HepG2 (cell line): ENCODE results near the gene RPS6KL1. TPM values are rescaled to one million over a fixed set of nuclear protein-coding genes. Genes with fewer than 3 reads are reported as not detected.

Experiments
- ATAC-seq: fragments of 200-7000 bp; cut with Tn5 transposase; 3 replicates; pipeline ENCODE4 v1.9.1; 2020; ENCODE audit warnings: mild to moderate bottlenecking, moderate library complexity
- BruUV-seq: library from RNA; stranded (reverse); fragments of 400-500 nt; replicated peaks from 2 replicates; lab custom pipeline; 2021; lab: Mats Ljungman, UMichigan
- CTCF ChIA-PET: fragments of 300-600 bp; formaldehyde crosslinking; extraction: SDS; loops from one replicate; lab custom pipeline; 2021; ENCODE audit warnings: low total read pairs, inconsistent platforms, low intra/inter-chr PET ratio; lab: Yijun Ruan, JAX
- POLR2A ChIA-PET: fragments of 350-600 bp; sonication (Branson Sonifier 250); formaldehyde crosslinking; loops from one replicate; lab custom pipeline; 2020; ENCODE audit warnings: antibody characterized with exemption, inconsistent platforms; lab: Yijun Ruan, JAX
- DNase-seq: peaks from one replicate; pipeline ENCODE4 v3.0.0-alpha.2; 2015; ENCODE audit warnings: low spot score
- FAIRE-seq: peaks from 3 replicates; lab custom pipeline; 2011; peaks lifted over from hg19 to GRCh38; lab: Jason Lieb, UNC
- H2AFZ ChIP-seq: one replicate; pipeline ENCODE4 v1.6.1; 2011; ENCODE audit warnings: low read length, inconsistent platforms
- H3K27ac ChIP-seq: fragments of 300-600 bp; 3 replicates; pipeline ENCODE4 v1.8.0; 2011; ENCODE audit warnings: mixed run types, mild to moderate bottlenecking, mixed read lengths, low read length, inconsistent platforms; ENCODE audit not compliant: insufficient read depth; ENCODE audit errors: extremely low read length
- H3K27me3 ChIP-seq, 2 experiments: fragments of 200-600 bp in 1 of 2; 2 replicates in 1 of 2; 3 replicates in 1 of 2; pipeline versions ENCODE4 v1.6.0 to v1.8.0; 2011; ENCODE audit warnings: low read length in 2 of 2, mild to moderate bottlenecking in 2 of 2, moderate library complexity in 2 of 2, inconsistent platforms in 1 of 2; ENCODE audit not compliant: insufficient read depth in 2 of 2, control insufficient read depth in 1 of 2
- H3K36me3 ChIP-seq, 2 experiments: fragments of 200-600 bp in 1 of 2; replicated peaks in 1 of 2; 2 replicates in 1 of 2; 3 replicates in 1 of 2; pipeline versions ENCODE4 v1.5.1 to v1.8.0; 2011; ENCODE audit warnings: low read length in 2 of 2, inconsistent platforms in 1 of 2; ENCODE audit not compliant: insufficient read depth in 2 of 2, control insufficient read depth in 1 of 2
- H3K4me1 ChIP-seq: 2 replicates; pipeline ENCODE4 v1.5.1; 2012; ENCODE audit warnings: low read length, inconsistent platforms; ENCODE audit not compliant: insufficient read depth
- H3K4me2 ChIP-seq: 2 replicates; pipeline ENCODE4 v1.6.0; 2011; ENCODE audit warnings: low read depth, low read length, inconsistent platforms
- H3K4me3 ChIP-seq, 3 experiments: fragments of 200-600 bp in 1 of 3; sonication (generic), shearing (Covaris generic) in 1 of 3; replicated peaks in 1 of 3; 2 replicates each; pipeline ENCODE4 v1.5.1; 2011 to 2016; ENCODE audit warnings: low read length in 3 of 3, inconsistent platforms in 2 of 3, low read depth in 2 of 3, mild to moderate bottlenecking in 2 of 3, control low read depth in 1 of 3, mixed read lengths in 1 of 3; ENCODE audit not compliant: insufficient read depth in 1 of 3
- H3K79me2 ChIP-seq: one replicate; pipeline ENCODE4 v1.6.1; 2011; ENCODE audit warnings: low read length, inconsistent platforms; ENCODE audit not compliant: insufficient read depth
- H3K9ac ChIP-seq: 2 replicates; pipeline ENCODE4 v1.6.0; 2011; ENCODE audit warnings: mild to moderate bottlenecking, low read depth, low read length, inconsistent platforms; ENCODE audit not compliant: insufficient read depth
- H3K9me3 ChIP-seq: 2 replicates; pipeline ENCODE4 v1.5.1; 2012; ENCODE audit warnings: mild to moderate bottlenecking, low read length
- H4K20me1 ChIP-seq: 2 replicates; pipeline ENCODE4 v1.6.0; 2011; ENCODE audit warnings: inconsistent platforms, mild to moderate bottlenecking, low read length, moderate library complexity; ENCODE audit not compliant: insufficient read depth
- AGO1 ChIP-seq: fragments of 200-400 bp; formaldehyde crosslinking; IDR thresholded peaks from 2 replicates; pipeline ENCODE4 v1.6.1; 2017; ENCODE audit warnings: mild to moderate bottlenecking, low read depth, low read length, moderate library complexity; ENCODE audit not compliant: poor library complexity, severe bottlenecking
- AGO2 ChIP-seq: fragments of 200-400 bp; formaldehyde crosslinking; optimal IDR thresholded peaks from 2 replicates; pipeline ENCODE3; 2017; ENCODE audit warnings: mild to moderate bottlenecking, low read depth, low read length, moderate library complexity
- CHD2 ChIP-seq: IDR thresholded peaks from 2 replicates; pipeline ENCODE4 v1.6.1; 2011; ENCODE audit warnings: low read depth, low read length, improper control_type of control experiment
- ESRRA ChIP-seq: sonication (generic); formaldehyde crosslinking; IDR thresholded peaks from 2 replicates; pipeline ENCODE4 v1.5.1; 2020; ENCODE audit warnings: mild to moderate bottlenecking, low read depth, missing genetic modification reagents
- HNRNPL ChIP-seq: fragments of 200-400 bp; formaldehyde crosslinking; IDR thresholded peaks from 2 replicates; pipeline ENCODE4 v1.6.1; 2017; ENCODE audit warnings: mild to moderate bottlenecking, low read depth, low read length
- SAFB2 ChIP-seq: sonication (generic); formaldehyde crosslinking; IDR thresholded peaks from 2 replicates; pipeline ENCODE4 v1.5.1; 2020; ENCODE audit warnings: missing genetic modification reagents, low read depth, mild to moderate bottlenecking, borderline replicate concordance
- ZFY ChIP-seq: sonication (generic); formaldehyde crosslinking; IDR thresholded peaks from 2 replicates; pipeline ENCODE4 v1.4.0; 2020; ENCODE audit warnings: missing genetic modification reagents
- ZNF317 ChIP-seq: sonication (generic); formaldehyde crosslinking; IDR thresholded peaks from 2 replicates; pipeline ENCODE4 v1.5.0; 2020; ENCODE audit warnings: mild to moderate bottlenecking, missing genetic modification reagents
- ZNF557 ChIP-seq: sonication (generic); formaldehyde crosslinking; IDR thresholded peaks from 2 replicates; pipeline ENCODE4 v1.4.0; 2020; ENCODE audit warnings: missing genetic modification reagents
- ZNF567 ChIP-seq: sonication (generic); formaldehyde crosslinking; IDR thresholded peaks from 2 replicates; pipeline ENCODE4 v1.8.1; 2023; ENCODE audit warnings: mild to moderate bottlenecking, missing genetic modification reagents, borderline replicate concordance
- ZNF614 ChIP-seq: IDR thresholded peaks from 2 replicates; pipeline ENCODE4 v1.6.1; 2018; ENCODE audit warnings: missing biosample characterization, missing genetic modification reagents, inconsistent platforms, borderline replicate concordance
- ZNF788 ChIP-seq: sonication (generic); formaldehyde crosslinking; IDR thresholded peaks from 2 replicates; pipeline ENCODE4 v1.5.0; 2020; ENCODE audit warnings: mild to moderate bottlenecking, missing genetic modification reagents, borderline replicate concordance
- ZSCAN29 ChIP-seq: sonication (generic); formaldehyde crosslinking; conservative IDR thresholded peaks from 2 replicates; pipeline ENCODE4 v1.4.0; 2020; ENCODE audit warnings: mild to moderate bottlenecking, missing genetic modification reagents
- WGBS: methylation state at CpG from one replicate; pipeline ENCODE4 v1.1.6; 2017; ENCODE audit warnings: low lambda C conversion rate; 5-methylcytosine and 5-hydroxymethylcytosine counted together
- in situ Hi-C: cut with HindIII; loops from 2 replicates; pipeline ENCODE4 v1.10.0; 2017; ENCODE audit warnings: low pct_unique_long_range_greater_than_20kb; ENCODE audit not compliant: extremely low pct_ligation_motif_present
- intact Hi-C: fragments of 100-400 bp; cut with micrococcal nuclease; formaldehyde crosslinking; loops from one replicate; pipeline ENCODE4 v1.10.0; 2022; ENCODE audit not compliant: unreplicated experiment
- polyA plus RNA-seq, 8 experiments: library from polyadenylated mRNA; depleted of rRNA in 3 of 8; stranded (reverse) in 7 of 8; unstranded in 1 of 8; fragments of >200 nt; fragmentation: Illumina TruSeq in 4 of 8; extraction: Trizol in 4 of 8; gene quantifications; 2 replicates each; pipeline versions ENCODE4 v1.2.1 to v1.2.3, GENCODE V29; 2011 to 2016; ENCODE audit warnings: low read depth in 4 of 8, missing spikeins in 1 of 8, mixed read lengths in 1 of 8; ENCODE audit not compliant: insufficient read depth in 1 of 8
- total RNA-seq, 5 experiments: library from RNA; depleted of rRNA; stranded (reverse); fragments of >200 nt; fragmentation: Illumina TruSeq; extraction: Trizol; gene quantifications; 2 replicates each; pipeline ENCODE4 v1.2.3, GENCODE V29; 2016; ENCODE audit warnings: low read depth in 1 of 5
- TF ChIP-seq, protein P1 (sequence below): sonication (generic); formaldehyde crosslinking; IDR thresholded peaks from one replicate; pipeline ENCODE4 v1.5.1; 2020; ENCODE audit warnings: mild to moderate bottlenecking, missing genetic modification reagents; ENCODE audit errors: not compliant biosample characterization
- TF ChIP-seq, protein P2 (sequence below): sonication (generic); formaldehyde crosslinking; IDR thresholded peaks from 2 replicates; pipeline ENCODE4 v1.8.0; 2022; ENCODE audit warnings: mild to moderate bottlenecking, missing genetic modification reagents, borderline replicate concordance

RPS6KL1 gene
- total and polyA plus RNA-seq, 2 of the 13 experiments (the other 11 are each of a cell fraction or from before 2014, with no cell fraction given): 6.5 to 11.5 TPM

DNA sequence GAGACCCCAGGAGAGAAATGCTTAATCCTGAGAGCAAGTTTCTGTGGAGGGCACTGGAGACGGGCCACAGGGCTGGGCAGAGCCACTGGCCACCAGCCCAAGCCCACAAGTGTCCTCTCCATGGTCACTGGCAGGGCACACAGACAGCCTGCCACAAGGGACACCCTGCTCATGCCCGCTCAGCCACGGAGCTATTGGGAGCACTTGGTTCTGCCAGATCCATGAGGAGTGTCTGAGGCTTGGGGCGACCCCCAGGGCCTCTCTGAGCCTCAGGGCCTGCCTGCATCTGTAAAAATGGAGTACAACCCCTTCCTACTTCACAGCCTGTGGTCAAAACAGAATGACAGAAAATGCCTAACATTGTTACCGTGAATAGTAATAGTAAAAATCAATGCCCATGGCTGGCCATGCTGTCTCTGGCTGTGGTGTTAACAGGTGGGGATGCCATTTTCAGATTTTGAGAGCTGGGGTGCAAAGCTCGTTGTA is 29.2 kb upstream of the RPS6KL1 start:
- H3K36me3 ChIP-seq: peaks cover 5 to 17% of the 10 kb centered on the region in 2 experiments; a peak in 4 of 5 replicates
- peak overlapping the region; percentile 42 to 70 (median 53); a peak in 5 of 6 replicates for H3K4me3 ChIP-seq
- FAIRE-seq (no peak), ATAC-seq (no peak), DNase-seq (no peak)
- in situ Hi-C loops: loop anchor here (5.0 kb wide), 1 partner anchor 50 kb away; the partner anchor contains the start of gene EIF2B2
- H3K9ac ChIP-seq: peak overlapping the region; percentile 78
- H3K4me2 ChIP-seq: peak overlapping the region; percentile 92
- no peaks in the 10 kb centered on the region for H3K27me3 ChIP-seq
- ChIA-PET POLR2A (interaction anchor here (0.8 to 2.6 kb wide), 17 partner anchors 8 to 118 kb away, joined by 3 to 16 read pairs (median 4); partner anchors contain the start of genes ACYP1, DLST, EIF2B2 and RPS6KL1), CTCF (no interaction called here)
- H2AFZ ChIP-seq: no peak overlapping the region
- peaks cover 15% of the 10 kb centered on the region for H3K79me2 ChIP-seq
- peaks cover 61% of the 10 kb centered on the region for H3K4me1 ChIP-seq
- intact Hi-C loops: no loop called here
- WGBS: 84% methylated on average over 3 of the region's 6 CpGs
- BruUV-seq: no TSS peak
- H3K27ac ChIP-seq: peak overlapping the region; percentile 97
- no peaks in the 10 kb centered on the region for H4K20me1 ChIP-seq
- no peaks in the 10 kb centered on the region for H3K9me3 ChIP-seq
- TF ChIP-seq HNRNPL (peak; percentile 9; the same call in 1 of the 2 replicates), ZSCAN29 (CRISPR knock-in tag) (no peak), ZNF557 (CRISPR knock-in tag) (no peak), ZNF317 (CRISPR knock-in tag) (peak; percentile 49; the same call in 1 of the 2 replicates), SAFB2 (CRISPR knock-in tag) (no peak), AGO2 (peak; percentile 3), ESRRA (CRISPR knock-in tag) (no peak), ZFY (CRISPR knock-in tag) (peak; percentile 21; the same call in 1 of the 2 replicates), ZNF567 (CRISPR knock-in tag) (0 out of 2 replicates have a peak, but pooled peaks have one; percentile 24), AGO1 (peak; percentile 19), ZNF788 (0 out of 2 replicates have a peak, but pooled peaks have one; percentile 9), CHD2 (no peak), ZNF614 (CRISPR knock-in tag) (no peak)
- TF ChIP-seq, protein P1, sequence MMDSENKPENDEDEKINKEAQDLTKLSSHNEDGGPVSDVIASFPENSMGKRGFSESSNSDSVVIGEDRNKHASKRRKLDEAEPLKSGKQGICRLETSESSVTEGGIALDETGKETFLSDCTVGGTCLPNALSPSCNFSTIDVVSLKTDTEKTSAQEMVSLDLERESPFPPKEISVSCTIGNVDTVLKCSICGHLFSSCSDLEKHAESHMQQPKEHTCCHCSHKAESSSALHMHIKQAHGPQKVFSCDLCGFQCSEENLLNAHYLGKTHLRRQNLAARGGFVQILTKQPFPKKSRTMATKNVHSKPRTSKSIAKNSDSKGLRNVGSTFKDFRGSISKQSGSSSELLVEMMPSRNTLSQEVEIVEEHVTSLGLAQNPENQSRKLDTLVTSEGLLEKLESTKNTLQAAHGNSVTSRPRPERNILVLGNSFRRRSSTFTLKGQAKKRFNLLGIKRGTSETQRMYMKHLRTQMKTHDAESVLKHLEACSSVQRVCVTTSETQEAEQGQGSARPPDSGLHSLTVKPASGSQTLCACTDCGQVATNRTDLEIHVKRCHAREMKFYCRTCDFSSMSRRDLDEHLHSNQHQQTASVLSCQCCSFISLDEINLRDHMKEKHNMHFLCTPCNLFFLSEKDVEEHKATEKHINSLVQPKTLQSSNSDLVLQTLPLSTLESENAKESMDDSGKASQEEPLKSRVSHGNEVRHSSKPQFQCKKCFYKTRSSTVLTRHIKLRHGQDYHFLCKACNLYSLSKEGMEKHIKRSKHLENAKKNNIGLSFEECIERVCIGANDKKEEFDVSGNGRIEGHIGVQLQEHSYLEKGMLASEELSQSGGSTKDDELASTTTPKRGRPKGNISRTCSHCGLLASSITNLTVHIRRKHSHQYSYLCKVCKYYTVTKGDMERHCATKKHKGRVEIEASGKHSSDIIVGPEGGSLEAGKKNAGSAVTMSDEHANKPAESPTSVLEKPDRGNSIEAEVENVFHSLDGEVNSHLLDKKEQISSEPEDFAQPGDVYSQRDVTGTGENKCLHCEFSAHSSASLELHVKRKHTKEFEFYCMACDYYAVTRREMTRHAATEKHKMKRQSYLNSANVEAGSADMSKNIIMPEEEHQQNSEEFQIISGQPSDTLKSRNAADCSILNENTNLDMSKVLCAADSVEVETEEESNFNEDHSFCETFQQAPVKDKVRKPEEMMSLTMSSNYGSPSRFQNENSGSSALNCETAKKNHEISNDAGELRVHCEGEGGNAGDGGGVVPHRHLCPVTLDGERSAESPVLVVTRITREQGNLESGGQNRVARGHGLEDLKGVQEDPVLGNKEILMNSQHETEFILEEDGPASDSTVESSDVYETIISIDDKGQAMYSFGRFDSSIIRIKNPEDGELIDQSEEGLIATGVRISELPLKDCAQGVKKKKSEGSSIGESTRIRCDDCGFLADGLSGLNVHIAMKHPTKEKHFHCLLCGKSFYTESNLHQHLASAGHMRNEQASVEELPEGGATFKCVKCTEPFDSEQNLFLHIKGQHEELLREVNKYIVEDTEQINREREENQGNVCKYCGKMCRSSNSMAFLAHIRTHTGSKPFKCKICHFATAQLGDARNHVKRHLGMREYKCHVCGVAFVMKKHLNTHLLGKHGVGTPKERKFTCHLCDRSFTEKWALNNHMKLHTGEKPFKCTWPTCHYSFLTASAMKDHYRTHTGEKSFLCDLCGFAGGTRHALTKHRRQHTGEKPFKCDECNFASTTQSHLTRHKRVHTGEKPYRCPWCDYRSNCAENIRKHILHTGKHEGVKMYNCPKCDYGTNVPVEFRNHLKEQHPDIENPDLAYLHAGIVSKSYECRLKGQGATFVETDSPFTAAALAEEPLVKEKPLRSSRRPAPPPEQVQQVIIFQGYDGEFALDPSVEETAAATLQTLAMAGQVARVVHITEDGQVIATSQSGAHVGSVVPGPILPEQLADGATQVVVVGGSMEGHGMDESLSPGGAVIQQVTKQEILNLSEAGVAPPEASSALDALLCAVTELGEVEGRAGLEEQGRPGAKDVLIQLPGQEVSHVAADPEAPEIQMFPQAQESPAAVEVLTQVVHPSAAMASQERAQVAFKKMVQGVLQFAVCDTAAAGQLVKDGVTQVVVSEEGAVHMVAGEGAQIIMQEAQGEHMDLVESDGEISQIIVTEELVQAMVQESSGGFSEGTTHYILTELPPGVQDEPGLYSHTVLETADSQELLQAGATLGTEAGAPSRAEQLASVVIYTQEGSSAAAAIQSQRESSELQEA (CRISPR knock-in tag): no peak
- TF ChIP-seq, protein P2, sequence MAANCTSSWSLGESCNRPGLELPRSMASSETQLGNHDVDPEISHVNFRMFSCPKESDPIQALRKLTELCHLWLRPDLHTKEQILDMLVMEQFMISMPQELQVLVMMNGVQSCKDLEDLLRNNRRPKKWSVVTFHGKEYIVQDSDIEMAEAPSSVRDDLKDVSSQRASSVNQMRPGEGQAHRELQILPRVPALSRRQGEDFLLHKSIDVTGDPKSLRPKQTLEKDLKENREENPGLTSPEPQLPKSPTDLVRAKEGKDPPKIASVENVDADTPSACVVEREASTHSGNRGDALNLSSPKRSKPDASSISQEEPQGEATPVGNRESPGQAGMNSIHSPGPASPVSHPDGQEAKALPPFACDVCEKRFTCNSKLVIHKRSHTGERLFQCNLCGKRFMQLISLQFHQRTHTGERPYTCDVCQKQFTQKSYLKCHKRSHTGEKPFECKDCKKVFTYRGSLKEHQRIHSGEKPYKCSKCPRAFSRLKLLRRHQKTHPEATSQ: no peak
